HG02588 (cell line): ENCODE results near the gene GMPR.
A peak's percentile ranks its signal among the peaks of the same experiment; 100 is the strongest.

Experiments used
- ATAC-seq: cut with Tn5 transposase; IDR thresholded peaks from one replicate; pipeline ENCODE4 v1.9.1; 2021; ENCODE audit warnings: mild to moderate bottlenecking, moderate library complexity; ENCODE audit not compliant: unreplicated experiment

GMPR gene

DNA sequence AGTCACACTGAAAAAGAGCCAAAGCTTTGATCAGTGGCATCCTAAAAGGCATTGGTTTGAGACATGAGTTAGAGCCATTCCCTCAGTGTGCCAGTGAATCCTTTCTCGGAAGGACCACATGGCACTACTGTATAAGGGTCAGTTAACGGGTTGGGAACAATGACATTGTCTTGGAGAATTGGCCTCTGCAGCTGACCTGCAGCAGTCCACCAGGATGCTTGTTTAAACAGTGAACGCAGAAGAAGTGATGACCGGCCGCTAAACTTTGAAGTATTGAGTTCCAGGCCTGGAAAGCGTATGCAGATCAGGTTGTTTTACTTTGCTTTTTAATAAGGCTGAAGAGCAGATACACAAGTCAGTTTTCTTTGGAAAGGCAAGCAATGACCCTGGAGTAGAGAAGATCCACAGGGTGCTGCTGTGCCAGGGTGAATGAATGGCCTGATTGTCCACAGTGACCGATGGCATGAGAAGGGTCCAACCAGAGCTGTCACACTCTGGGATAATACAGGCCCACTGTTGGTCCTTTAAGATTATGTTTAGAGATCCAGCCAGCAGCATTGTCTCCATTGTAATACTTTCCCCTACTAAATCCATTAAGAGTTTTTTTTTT is 57.8 kb downstream of the GMPR start:
- no peak for ATAC-seq

- ATAC-seq, result no peak
These were observed 61.5 kb downstream of the GMPR start for GRCh38 chr6:16299861-16300260.

DNA sequence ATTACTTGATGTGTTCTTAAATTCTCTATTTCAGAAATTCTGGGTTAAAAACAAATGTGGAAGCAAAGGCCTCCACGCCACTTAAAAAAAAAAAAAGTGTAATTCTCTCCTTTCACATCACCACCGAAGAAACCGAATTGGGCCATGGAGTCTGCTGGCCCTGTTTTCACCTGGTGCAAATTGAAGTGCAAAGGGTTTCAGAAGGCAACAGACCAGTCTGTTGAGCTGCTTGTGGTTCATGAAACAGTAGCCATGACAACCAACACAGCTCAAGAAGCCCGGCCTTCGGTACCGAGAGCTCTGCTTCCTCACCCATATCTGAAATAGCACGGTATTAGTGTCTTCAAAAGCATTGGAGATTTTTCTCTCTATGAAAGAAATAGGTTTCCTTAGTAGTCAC is 63.1 kb downstream of the GMPR start:
- no peak for ATAC-seq

- ATAC-seq, result no peak
These were observed 64.5 kb downstream of the GMPR start for GRCh38 chr6:16302721-16303552.

DNA sequence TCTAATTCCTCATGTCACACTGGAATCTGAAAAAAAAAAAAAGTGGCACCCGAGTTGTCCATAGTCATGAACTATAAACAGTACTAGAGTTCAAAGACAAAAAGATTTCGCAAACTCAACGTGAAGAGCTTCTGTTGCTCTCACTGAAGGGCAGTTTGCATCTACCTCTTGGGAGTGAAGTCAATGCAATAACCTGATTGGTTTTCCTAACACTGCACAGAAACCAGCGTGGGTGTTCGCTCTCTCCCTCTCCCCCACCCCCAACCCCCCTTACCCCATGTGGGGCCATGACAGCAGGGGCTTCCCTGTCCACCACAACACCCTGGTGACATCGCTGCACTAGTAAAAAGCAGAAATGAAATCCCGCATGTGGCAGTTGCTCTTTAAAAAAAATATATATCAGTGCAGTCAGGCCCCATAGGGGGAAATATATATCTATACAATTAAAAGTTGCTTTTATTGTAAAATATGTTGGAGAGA is 66.9 kb downstream of the GMPR start:
- ATAC-seq, result peak; percentile 94

GRCh38 chr6:16305788-16306187 is 67.4 kb downstream of the GMPR start:
- peak; percentile 25 for ATAC-seq

DNA sequence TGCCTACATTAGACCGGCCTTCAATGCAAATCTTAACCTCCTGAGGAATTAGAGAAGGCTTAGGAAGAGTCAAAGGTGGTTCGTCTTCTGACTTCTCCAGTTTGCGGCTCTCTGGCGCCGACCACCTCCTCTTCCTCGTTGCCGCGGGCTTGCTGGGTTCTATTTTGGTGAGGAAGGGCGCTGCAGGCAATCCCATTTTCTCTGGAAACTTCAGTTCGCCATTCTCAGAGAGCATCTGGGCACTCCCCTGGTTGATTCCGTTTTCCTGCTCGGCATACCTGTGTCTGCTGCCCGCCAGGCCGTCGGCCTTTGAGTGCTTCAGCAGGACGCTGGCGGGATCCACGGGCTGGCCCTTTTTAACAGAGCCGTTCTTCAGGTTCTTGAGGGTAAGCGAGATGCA is 67.9 kb downstream of the GMPR start:
- no peak for ATAC-seq

GRCh38 chr6:16311763-16312162 is 73.4 kb downstream of the GMPR start:
- no peak for ATAC-seq

GRCh38 chr6:16313732-16314131 is 75.3 kb downstream of the GMPR start:
- ATAC-seq, result no peak

GRCh38 chr6:16314296-16314695 is 75.9 kb downstream of the GMPR start:
- no peak for ATAC-seq

DNA sequence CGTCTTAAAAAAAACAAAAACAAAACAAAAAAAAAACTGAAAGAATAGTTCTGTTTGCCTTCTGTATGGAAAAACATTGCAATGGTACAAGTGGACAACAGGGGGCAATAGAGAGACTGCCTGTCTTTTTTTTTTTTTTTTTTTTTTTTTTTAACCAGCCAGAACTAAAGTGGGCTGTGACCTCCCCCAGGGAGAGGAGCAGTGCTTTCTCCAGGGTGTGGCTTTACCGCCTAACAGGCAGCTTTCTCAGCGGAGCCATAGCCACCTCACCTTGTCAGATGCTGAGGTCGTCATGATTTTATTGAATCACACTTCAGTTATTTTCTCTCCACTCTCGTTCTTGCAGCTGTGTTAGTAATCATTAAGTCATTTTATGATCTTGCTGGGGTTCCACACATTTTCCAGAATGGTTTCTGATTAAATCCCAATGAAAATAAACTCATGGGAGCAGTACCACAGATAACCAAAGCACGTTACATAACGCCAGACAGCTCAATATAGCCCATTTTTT is 78.4 kb downstream of the GMPR start:
- ATAC-seq, result no peak

- no peak for ATAC-seq
These were observed 80.2 kb downstream of the GMPR start for GRCh38 chr6:16318538-16318937.

- no peak for ATAC-seq
These were observed 80.8 kb downstream of the GMPR start for GRCh38 chr6:16318953-16319720.

GRCh38 chr6:16319813-16320532 is 81.6 kb downstream of the GMPR start:
- peak; percentile 53 for ATAC-seq

- no peak for ATAC-seq
These were observed 82.3 kb downstream of the GMPR start for GRCh38 chr6:16320533-16321340.

- ATAC-seq, result no peak
These were observed 82.9 kb downstream of the GMPR start for GRCh38 chr6:16321341-16321710.

GRCh38 chr6:16321826-16322225 is 83.4 kb downstream of the GMPR start:
- ATAC-seq, result no peak

- peak; percentile 79 for ATAC-seq
These were observed 84.4 kb downstream of the GMPR start for GRCh38 chr6:16322666-16323312.

DNA sequence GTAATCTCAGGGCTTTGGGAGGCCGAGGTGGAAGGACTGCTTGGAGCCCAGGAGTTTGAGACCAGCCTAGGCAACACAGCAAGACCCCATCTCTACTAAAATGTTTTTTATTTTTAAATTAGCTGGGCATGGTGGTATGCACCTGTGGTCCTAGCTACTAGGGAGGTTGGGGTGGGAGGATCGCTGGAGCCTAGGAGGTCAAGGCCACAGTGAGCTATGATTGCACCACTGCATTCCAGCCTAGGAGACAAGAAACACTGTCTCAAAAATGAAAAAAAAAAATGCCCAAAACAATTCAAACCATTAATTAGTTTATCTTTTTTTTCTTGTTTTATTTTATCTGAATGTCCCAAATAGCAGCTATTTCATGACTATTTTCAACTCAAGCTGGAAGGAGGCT is 85.8 kb downstream of the GMPR start:
- ATAC-seq, result no peak
